MM.1S (cell line): ENCODE data around the gene ZNF521.

ENCODE experiments used
- DNase-seq: peaks from one replicate; pipeline ENCODE4 v3.0.0-alpha.2; 2015
- H2AFZ ChIP-seq: fragments of 300-600 bp; sonication (generic); 2 replicates; pipeline ENCODE4 v1.6.0; 2016; ENCODE audit warnings: antibody characterized with exemption, low read length
- H3F3A ChIP-seq: fragments of 300-600 bp; sonication (generic); 2 replicates; pipeline ENCODE4 v1.6.1; 2016; ENCODE audit warnings: mild to moderate bottlenecking, antibody characterized with exemption, low read length, moderate library complexity, mixed read lengths; ENCODE audit not compliant: insufficient read depth
- H3K27ac ChIP-seq: fragments of 300-600 bp; sonication (generic); 2 replicates; pipeline ENCODE4 v1.5.1; 2016; ENCODE audit warnings: mild to moderate bottlenecking, low read length
- H3K27me3 ChIP-seq: fragments of 300-600 bp; sonication (generic); replicated peaks from 2 replicates; pipeline ENCODE4 v1.6.0; 2016; ENCODE audit warnings: low read length; ENCODE audit not compliant: insufficient read depth
- H3K36me3 ChIP-seq: fragments of 300-600 bp; sonication (generic); replicated peaks from 2 replicates; pipeline ENCODE4 v1.6.1; 2016; ENCODE audit warnings: mild to moderate bottlenecking, low read length, mixed read lengths; ENCODE audit not compliant: insufficient read depth
- H3K4me1 ChIP-seq: fragments of 300-600 bp; sonication (generic); 2 replicates; pipeline ENCODE4 v1.6.1; 2016; ENCODE audit warnings: low read length, mixed read lengths
- H3K4me2 ChIP-seq: fragments of 300-600 bp; sonication (generic); 2 replicates; pipeline ENCODE4 v1.6.0; 2016; ENCODE audit warnings: low read depth, low read length
- H3K4me3 ChIP-seq: fragments of 300-600 bp; sonication (generic); 2 replicates; pipeline ENCODE4 v1.5.1; 2016; ENCODE audit warnings: low read length, mixed read lengths
- H3K79me2 ChIP-seq: fragments of 300-600 bp; sonication (generic); 2 replicates; pipeline ENCODE4 v1.6.1; 2016; ENCODE audit warnings: mixed run types, low read length, mixed read lengths
- H3K9ac ChIP-seq: fragments of 300-600 bp; sonication (generic); 2 replicates; pipeline ENCODE4 v1.6.1; 2016; ENCODE audit warnings: low read length, mixed read lengths
- H3K9me2 ChIP-seq: fragments of 300-600 bp; sonication (generic); replicated peaks from 2 replicates; pipeline ENCODE4 v1.6.1; 2016; ENCODE audit warnings: mild to moderate bottlenecking, low read length, mixed read lengths; ENCODE audit not compliant: insufficient read depth
- H3K9me3 ChIP-seq: fragments of 300-600 bp; sonication (generic); replicated peaks from 2 replicates; pipeline ENCODE4 v1.6.1; 2016; ENCODE audit warnings: mild to moderate bottlenecking, low read length, mixed read lengths; ENCODE audit not compliant: insufficient read depth
- H4K20me1 ChIP-seq: fragments of 300-600 bp; sonication (generic); 2 replicates; pipeline ENCODE4 v1.6.1; 2016; ENCODE audit warnings: mild to moderate bottlenecking, low read length, moderate library complexity, mixed read lengths; ENCODE audit not compliant: insufficient read depth
- CTCF ChIP-seq: fragments of 300-600 bp; sonication (generic); IDR thresholded peaks from 2 replicates; pipeline ENCODE4 v1.5.1; 2016; ENCODE audit warnings: antibody characterized with exemption, low read length, mixed read lengths
- EZH2 ChIP-seq: fragments of 300-600 bp; sonication (generic); optimal IDR thresholded peaks from 2 replicates; pipeline ENCODE3; 2017; ENCODE audit warnings: low read depth, mild to moderate bottlenecking, antibody characterized with exemption, low read length, mixed read lengths
- EZH2phosphoT487 ChIP-seq: fragments of 300-600 bp; sonication (generic); IDR thresholded peaks from 2 replicates; pipeline ENCODE4 v1.6.1; 2018; ENCODE audit warnings: antibody characterized with exemption, low read length

Gene ZNF521

GRCh38 chr18:25057491-25058050 lies 294.4 kb downstream of the ZNF521 start:
- no peaks in the 10 kb centered on the region for H3K9me2 ChIP-seq
- no peaks in the 10 kb centered on the region for H3K36me3 ChIP-seq
- no peak overlapping the region for H3K27ac ChIP-seq
- no peak overlapping the region for H2AFZ ChIP-seq
- no peak for DNase-seq
- TF ChIP-seq EZH2phosphoT487 (no peak), EZH2 (no peak), CTCF (no peak)
- H3K9me3 ChIP-seq, result no peaks in the 10 kb centered on the region
- no peaks in the 10 kb centered on the region for H3K4me1 ChIP-seq
- H3K4me2 ChIP-seq, result no peak overlapping the region
- no peak overlapping the region for H3K9ac ChIP-seq
- H3K4me3 ChIP-seq, result no peak overlapping the region
- no peaks in the 10 kb centered on the region for H3K27me3 ChIP-seq
- H3K79me2 ChIP-seq, result no peaks in the 10 kb centered on the region
- H3F3A ChIP-seq, result no peaks in the 10 kb centered on the region
- no peaks in the 10 kb centered on the region for H4K20me1 ChIP-seq

DNA sequence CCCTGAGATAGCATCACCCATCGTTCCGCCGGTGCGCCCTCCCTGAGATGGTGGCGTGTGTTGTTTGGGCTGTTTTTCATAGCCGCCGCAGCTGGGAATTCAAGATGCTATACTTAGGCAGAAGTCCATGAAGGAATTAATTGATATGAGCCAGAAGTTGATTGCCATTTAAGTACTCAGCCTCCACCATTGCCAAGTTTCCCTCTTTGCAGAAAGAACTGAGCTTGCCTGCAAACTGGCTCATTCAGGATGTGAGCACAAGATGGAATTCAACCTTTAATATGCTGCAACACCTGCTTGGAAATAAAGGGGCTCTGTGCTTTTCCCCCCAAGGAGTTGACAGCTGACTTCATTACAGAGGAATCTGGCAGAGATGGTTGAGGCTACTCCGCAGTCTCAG lies 295.5 kb downstream of the ZNF521 start:
- no peaks in the 10 kb centered on the region for H3K9me3 ChIP-seq
- no peaks in the 10 kb centered on the region for H3K27me3 ChIP-seq
- H2AFZ ChIP-seq, result no peak overlapping the region
- no peaks in the 10 kb centered on the region for H3F3A ChIP-seq
- H4K20me1 ChIP-seq, result no peaks in the 10 kb centered on the region
- no peak overlapping the region for H3K27ac ChIP-seq
- DNase-seq, result no peak
- H3K9ac ChIP-seq, result no peak overlapping the region
- H3K4me3 ChIP-seq, result no peak overlapping the region
- no peaks in the 10 kb centered on the region for H3K4me1 ChIP-seq
- no peaks in the 10 kb centered on the region for H3K36me3 ChIP-seq
- H3K79me2 ChIP-seq, result no peaks in the 10 kb centered on the region
- no peaks in the 10 kb centered on the region for H3K9me2 ChIP-seq
- no peak overlapping the region for H3K4me2 ChIP-seq
- TF ChIP-seq EZH2phosphoT487 (no peak), EZH2 (no peak), CTCF (no peak)

GRCh38 chr18:25055076-25055475 lies 296.9 kb downstream of the ZNF521 start:
- Histone ChIP-seq H3K4me1 (no peaks in the 10 kb centered on the region), H3K27me3 (no peaks in the 10 kb centered on the region), H3F3A (no peaks in the 10 kb centered on the region), H3K9me2 (no peaks in the 10 kb centered on the region), H3K36me3 (no peaks in the 10 kb centered on the region), H2AFZ (no peak overlapping the region), H3K9ac (no peak overlapping the region), H4K20me1 (no peaks in the 10 kb centered on the region), H3K79me2 (no peaks in the 10 kb centered on the region), H3K4me3 (no peak overlapping the region), H3K4me2 (no peak overlapping the region), H3K27ac (no peak overlapping the region), H3K9me3 (no peaks in the 10 kb centered on the region)
- no peak for TF ChIP-seq EZH2phosphoT487
- no peak for TF ChIP-seq CTCF
- TF ChIP-seq EZH2, result no peak
- DNase-seq, result no peak
